Naive thymus-derived CD4-positive, alpha-beta T cell (primary cell): ENCODE measurements around the gene EDN2. TPM values are rescaled to one million over a fixed set of nuclear protein-coding genes. Genes with fewer than 3 reads are reported as not detected.

ENCODE experiments used
- ATAC-seq: fragments of 150-1000 bp; cut with Tn5 transposase; 2 replicates; pipeline ENCODE4 v1.10.0; 2021; ENCODE audit warnings: mild to moderate bottlenecking, moderate library complexity
- CTCF ChIA-PET: fragments of 350-600 bp; sonication (Branson Sonifier 250); formaldehyde crosslinking; loops from one replicate; lab custom pipeline; 2021; ENCODE audit warnings: antibody characterized with exemption; lab: Charles Lee
- POLR2A ChIA-PET: fragments of 350-600 bp; sonication (Branson Sonifier 250); formaldehyde crosslinking; loops from one replicate; lab custom pipeline; 2021; ENCODE audit warnings: antibody characterized with exemption, inconsistent platforms; lab: Charles Lee
- DNase-seq, 9 donors: peaks; one replicate each; pipeline versions ENCODE4 v3.0.0 to v3.0.0-alpha.2; 2020 to 2022; ENCODE audit warnings: mixed read lengths in 1 of 9
- H3K27ac ChIP-seq: one replicate; pipeline ENCODE4 v1.7.0; 2013; ENCODE audit warnings: mild to moderate bottlenecking, low read depth, low read length, moderate library complexity
- H3K27me3 ChIP-seq, 2 donors: one replicate each; pipeline ENCODE4 v1.7.0; 2013; ENCODE audit warnings: low read length in 2 of 2, mild to moderate bottlenecking in 2 of 2, moderate library complexity in 2 of 2; ENCODE audit not compliant: control insufficient read depth in 2 of 2, insufficient read depth in 2 of 2
- H3K36me3 ChIP-seq, 3 experiments: 1 replicate in 2 of 3; 2 replicates in 1 of 3; pipeline ENCODE4 v1.7.0; 2013; ENCODE audit warnings: low read length in 3 of 3, mild to moderate bottlenecking in 3 of 3, moderate library complexity in 1 of 3; ENCODE audit not compliant: insufficient read depth in 3 of 3, control insufficient read depth in 2 of 3
- H3K4me1 ChIP-seq, 2 donors: one replicate each; pipeline ENCODE4 v1.7.0; 2013; ENCODE audit warnings: low read length in 2 of 2, mild to moderate bottlenecking in 2 of 2, moderate library complexity in 1 of 2; ENCODE audit not compliant: control insufficient read depth in 2 of 2, insufficient read depth in 2 of 2
- H3K4me3 ChIP-seq: 2 replicates; pipeline ENCODE4 v1.7.0; 2013; ENCODE audit warnings: mild to moderate bottlenecking, low read length
- H3K9me3 ChIP-seq, 3 experiments: 1 replicate in 2 of 3; 2 replicates in 1 of 3; pipeline ENCODE4 v1.7.0; 2013; ENCODE audit warnings: low read length in 3 of 3; ENCODE audit not compliant: control insufficient read depth in 2 of 3
- H3K27ac Mint-ChIP-seq, 9 donors: one replicate each; pipeline ENCODE4 v1.8.0; 2020 to 2022; ENCODE audit warnings: mixed read lengths in 9 of 9, mild to moderate bottlenecking in 8 of 9, moderate library complexity in 5 of 9, inconsistent platforms in 2 of 9
- H3K27me3 Mint-ChIP-seq, 5 donors: one replicate each; pipeline ENCODE4 v1.8.0; 2021 to 2022; ENCODE audit warnings: mixed read lengths in 5 of 5, mild to moderate bottlenecking in 1 of 5
- H3K36me3 Mint-ChIP-seq, 5 donors: one replicate each; pipeline ENCODE4 v1.8.0; 2020 to 2022; ENCODE audit warnings: mixed read lengths in 5 of 5, mild to moderate bottlenecking in 3 of 5, inconsistent platforms in 1 of 5
- H3K4me1 Mint-ChIP-seq, 7 donors: one replicate each; pipeline ENCODE4 v1.8.0; 2020 to 2022; ENCODE audit warnings: mixed read lengths in 7 of 7, mild to moderate bottlenecking in 3 of 7, inconsistent platforms in 1 of 7
- H3K4me3 Mint-ChIP-seq, 10 donors: one replicate each; pipeline ENCODE4 v1.8.0; 2020 to 2022; ENCODE audit warnings: mild to moderate bottlenecking in 10 of 10, mixed read lengths in 10 of 10, moderate library complexity in 6 of 10, inconsistent platforms in 2 of 10
- H3K9me3 Mint-ChIP-seq, 11 donors: one replicate each; pipeline ENCODE4 v1.8.0; 2020 to 2022; ENCODE audit warnings: mixed read lengths in 11 of 11, mild to moderate bottlenecking in 4 of 11, inconsistent platforms in 1 of 11, moderate library complexity in 1 of 11
- intact Hi-C, 2 donors: fragments of 100-400 bp; cut with micrococcal nuclease; formaldehyde crosslinking; loops; one replicate each; pipeline ENCODE4 v1.15.1; 2023
- polyA plus RNA-seq, 2 donors: library from polyadenylated mRNA; unstranded; fragments of 300-500 nt; fragmentation: Illumina TruSeq; gene quantifications; one replicate each; pipeline ENCODE4 v1.2.3, GENCODE V29; 2021
- total RNA-seq, 6 experiments: library from RNA in 5 of 6; stranded (reverse) in 5 of 6; gene quantifications; 1 replicate in 5 of 6; 2 replicates in 1 of 6; pipeline ENCODE4 v1.2.3 and lab custom pipeline; 2021 to 2026

Gene EDN2
- total and polyA plus RNA-seq, 7 experiments from 2014 or later, result not detected

DNA sequence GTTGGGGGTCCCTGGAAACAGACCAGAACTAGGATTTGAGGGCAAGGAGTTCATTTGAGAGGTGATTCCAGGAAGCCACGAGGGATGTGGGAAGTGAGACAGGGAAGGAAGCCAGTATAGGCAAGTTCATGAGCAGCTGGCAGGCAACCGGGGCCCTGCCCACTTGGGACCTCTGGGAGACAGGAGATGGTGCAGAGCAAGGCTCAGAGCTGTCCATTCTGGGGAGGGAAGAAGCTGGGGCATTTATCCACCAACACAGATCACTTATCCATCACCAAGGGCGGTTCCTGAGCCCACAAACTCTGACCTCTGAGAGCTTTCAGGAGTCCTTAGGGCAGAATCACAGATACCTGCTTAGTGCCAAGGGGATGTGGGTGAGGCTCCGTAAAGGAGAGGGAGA, 16.8 kb downstream of the EDN2 start:
- no peaks in the 10 kb centered on the region for H3K36me3 Mint-ChIP-seq
- Histone ChIP-seq H3K27ac (no peak overlapping the region), H3K36me3 (no peaks in the 10 kb centered on the region), H3K4me3 (no peak overlapping the region), H3K9me3 (no peaks in the 10 kb centered on the region), H3K27me3 (no peaks in the 10 kb centered on the region), H3K4me1 (no peaks in the 10 kb centered on the region)
- H3K27me3 Mint-ChIP-seq, result peaks cover 0 to 3% (median 0%) of the 10 kb centered on the region in 5 donors
- no peaks in the 10 kb centered on the region for H3K9me3 Mint-ChIP-seq
- H3K4me3 Mint-ChIP-seq, result no peak overlapping the region
- POLR2A ChIA-PET, result no interaction called here
- intact Hi-C loops, result no loop called here
- no peak overlapping the region for H3K27ac Mint-ChIP-seq
- H3K4me1 Mint-ChIP-seq, result no peaks in the 10 kb centered on the region
- ATAC-seq, result no peak
- CTCF ChIA-PET, result no interaction called here
- DNase-seq, result no peak

DNA sequence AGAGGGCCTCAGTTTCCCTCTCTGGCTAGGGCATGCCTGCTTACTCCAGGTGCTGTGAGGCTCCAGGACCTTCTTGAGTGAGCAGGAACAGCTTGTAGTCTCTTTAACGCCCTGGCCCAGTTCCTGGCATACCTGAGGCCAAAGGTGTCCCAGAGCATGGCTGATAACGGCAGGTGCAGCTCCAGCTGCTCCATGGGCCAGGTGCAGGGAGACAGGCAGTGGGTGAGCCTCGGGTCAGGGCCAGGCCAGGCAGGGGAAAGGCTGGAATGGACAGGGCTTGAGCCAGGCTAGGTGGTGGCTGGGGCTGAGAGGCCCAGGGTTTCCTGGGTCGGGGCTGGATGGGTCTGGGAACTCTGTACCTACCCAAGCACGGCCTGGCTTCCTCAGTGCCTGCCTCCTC, 18.3 kb downstream of the EDN2 start:
- H3K36me3 Mint-ChIP-seq, result no peaks in the 10 kb centered on the region
- DNase-seq (no peak), ATAC-seq (no peak)
- CTCF ChIA-PET, result no interaction called here
- no peak overlapping the region for H3K27ac Mint-ChIP-seq
- intact Hi-C loops, result no loop called here
- H3K27me3 Mint-ChIP-seq, result peaks cover 0 to 3% (median 0%) of the 10 kb centered on the region in 5 donors
- H3K4me3 ChIP-seq, result no peak overlapping the region
- POLR2A ChIA-PET, result no interaction called here
- H3K27me3 ChIP-seq, result no peaks in the 10 kb centered on the region
- H3K9me3 Mint-ChIP-seq, result no peaks in the 10 kb centered on the region
- no peaks in the 10 kb centered on the region for H3K36me3 ChIP-seq
- H3K9me3 ChIP-seq, result no peaks in the 10 kb centered on the region
- H3K27ac ChIP-seq, result no peak overlapping the region
- no peaks in the 10 kb centered on the region for H3K4me1 ChIP-seq
- H3K4me3 Mint-ChIP-seq, result no peak overlapping the region
- H3K4me1 Mint-ChIP-seq, result no peaks in the 10 kb centered on the region

DNA sequence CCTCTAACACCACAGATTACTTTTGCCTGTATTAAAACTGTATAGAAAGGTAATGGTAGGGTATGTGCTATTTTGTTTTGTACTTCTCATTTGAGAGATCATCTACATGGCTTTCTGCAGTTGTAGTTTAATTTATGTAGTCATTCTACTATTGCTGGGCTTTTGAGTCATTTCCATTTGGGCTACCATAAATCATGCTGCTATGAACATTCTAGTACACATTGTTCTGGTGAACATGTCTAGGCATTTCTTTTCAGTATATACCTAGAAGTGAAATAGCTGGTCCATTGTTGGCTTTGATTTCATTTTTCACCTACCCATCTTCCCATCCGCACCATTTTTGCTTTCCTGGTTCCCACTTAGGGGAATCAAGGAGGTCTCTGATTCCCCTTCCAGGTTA, 18.7 kb downstream of the EDN2 start:
- no peaks in the 10 kb centered on the region for H3K4me1 Mint-ChIP-seq
- H3K27ac Mint-ChIP-seq, result no peak overlapping the region
- Histone ChIP-seq H3K36me3 (no peaks in the 10 kb centered on the region), H3K4me1 (no peaks in the 10 kb centered on the region), H3K4me3 (no peak overlapping the region), H3K27ac (no peak overlapping the region), H3K9me3 (no peaks in the 10 kb centered on the region), H3K27me3 (no peaks in the 10 kb centered on the region)
- ChIA-PET POLR2A (no interaction called here), CTCF (no interaction called here)
- H3K36me3 Mint-ChIP-seq, result no peaks in the 10 kb centered on the region
- intact Hi-C loops, result no loop called here
- DNase-seq (no peak), ATAC-seq (no peak)
- H3K4me3 Mint-ChIP-seq, result no peak overlapping the region
- no peaks in the 10 kb centered on the region for H3K9me3 Mint-ChIP-seq
- H3K27me3 Mint-ChIP-seq, result peaks cover 0 to 3% (median 0%) of the 10 kb centered on the region in 5 donors

DNA sequence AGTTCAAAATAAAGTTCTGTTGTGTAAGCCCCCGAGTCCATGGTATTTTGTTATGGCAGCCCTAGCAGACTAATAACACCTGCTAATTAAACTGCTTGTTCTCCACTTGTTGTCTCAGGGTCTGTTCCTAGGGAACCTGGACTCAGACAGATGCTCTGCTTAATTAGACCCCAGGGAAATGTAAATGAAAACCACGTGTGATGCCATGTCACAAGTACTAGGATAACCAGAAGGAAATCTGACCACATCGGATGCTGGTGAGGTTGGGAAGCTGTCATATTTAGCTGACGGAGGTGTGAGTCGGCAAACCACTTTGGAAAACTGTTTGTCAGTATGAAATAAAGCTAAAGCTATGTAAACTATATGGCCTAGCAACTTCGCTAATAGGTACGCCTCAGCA, 19.6 kb downstream of the EDN2 start:
- H3K4me3 Mint-ChIP-seq, result no peak overlapping the region
- no peaks in the 10 kb centered on the region for H3K4me1 Mint-ChIP-seq
- intact Hi-C loops, result no loop called here
- CTCF ChIA-PET, result no interaction called here
- ATAC-seq (no peak), DNase-seq (no peak)
- no peaks in the 10 kb centered on the region for H3K9me3 Mint-ChIP-seq
- H3K27me3 Mint-ChIP-seq, result peaks cover 0 to 3% (median 0%) of the 10 kb centered on the region in 5 donors
- Histone ChIP-seq H3K9me3 (no peaks in the 10 kb centered on the region), H3K27me3 (no peaks in the 10 kb centered on the region), H3K4me1 (no peaks in the 10 kb centered on the region), H3K36me3 (no peaks in the 10 kb centered on the region), H3K4me3 (no peak overlapping the region), H3K27ac (no peak overlapping the region)
- no peak overlapping the region for H3K27ac Mint-ChIP-seq
- no peaks in the 10 kb centered on the region for H3K36me3 Mint-ChIP-seq
- POLR2A ChIA-PET, result interaction anchor here (0.7 kb wide), 1 partner anchor 121 kb away, joined by 3 read pairs; no protein-coding TSS in a partner anchor

DNA sequence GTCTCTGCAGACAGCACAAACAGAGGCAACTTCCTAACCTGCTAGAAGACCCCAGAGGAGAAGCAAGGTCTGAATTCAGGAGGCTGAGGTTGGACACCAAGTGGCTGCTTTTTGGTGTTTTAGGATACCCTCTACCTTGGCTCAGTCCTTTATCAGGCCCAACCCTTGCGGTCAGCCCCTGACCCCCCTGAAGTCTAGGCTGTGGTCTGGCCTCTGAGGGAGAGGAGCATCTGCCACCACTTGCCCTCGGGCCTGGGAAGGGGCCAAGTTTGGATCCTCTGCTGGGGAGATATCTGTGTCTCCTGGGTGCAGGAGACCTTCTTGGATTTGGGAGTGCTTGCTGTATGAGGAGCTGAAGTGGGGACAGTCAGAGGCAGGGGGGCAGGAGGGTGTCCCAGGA, 21.0 kb downstream of the EDN2 start:
- Mint-ChIP-seq H3K27ac (no peak overlapping the region), H3K27me3 (peaks cover 0 to 9% (median 0%) of the 10 kb centered on the region in 5 donors), H3K4me3 (no peak overlapping the region), H3K4me1 (no peaks in the 10 kb centered on the region), H3K9me3 (no peaks in the 10 kb centered on the region), H3K36me3 (no peaks in the 10 kb centered on the region)
- POLR2A ChIA-PET, result no interaction called here
- CTCF ChIA-PET, result no interaction called here
- intact Hi-C loops, result no loop called here
- H3K4me3 ChIP-seq, result no peak overlapping the region
- H3K4me1 ChIP-seq, result no peaks in the 10 kb centered on the region
- H3K36me3 ChIP-seq, result no peaks in the 10 kb centered on the region
- ATAC-seq, result no peak
- no peak overlapping the region for H3K27ac ChIP-seq
- DNase-seq, result no peak
- H3K27me3 ChIP-seq, result no peaks in the 10 kb centered on the region
- H3K9me3 ChIP-seq, result no peaks in the 10 kb centered on the region

DNA sequence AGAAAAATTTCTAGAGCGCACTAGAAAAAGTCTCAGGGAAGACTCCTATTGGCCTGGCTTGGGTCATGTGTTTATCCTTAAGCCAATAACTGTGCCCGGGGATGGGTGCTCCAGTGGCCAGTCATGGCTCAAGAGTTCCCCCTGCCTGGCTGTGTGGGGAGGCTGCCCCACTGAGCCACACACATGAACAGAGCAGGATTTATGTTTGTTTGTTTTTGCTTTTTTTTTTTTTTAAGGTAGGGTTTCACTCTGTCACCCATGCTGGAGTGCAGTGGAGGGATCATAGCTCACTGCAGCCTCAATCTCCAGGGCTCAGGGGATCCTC, 21.8 kb downstream of the EDN2 start:
- no peak overlapping the region for H3K27ac ChIP-seq
- ATAC-seq, result no peak
- H3K36me3 ChIP-seq, result no peaks in the 10 kb centered on the region
- peaks cover 0 to 9% (median 0%) of the 10 kb centered on the region in 5 donors for H3K27me3 Mint-ChIP-seq
- H3K9me3 ChIP-seq, result no peaks in the 10 kb centered on the region
- no peaks in the 10 kb centered on the region for H3K4me1 Mint-ChIP-seq
- no peak overlapping the region for H3K27ac Mint-ChIP-seq
- no peaks in the 10 kb centered on the region for H3K36me3 Mint-ChIP-seq
- intact Hi-C loops, result no loop called here
- no peaks in the 10 kb centered on the region for H3K27me3 ChIP-seq
- CTCF ChIA-PET, result no interaction called here
- no peak overlapping the region for H3K4me3 ChIP-seq
- H3K4me1 ChIP-seq, result no peaks in the 10 kb centered on the region
- no peak overlapping the region for H3K4me3 Mint-ChIP-seq
- DNase-seq, result no peak
- no peaks in the 10 kb centered on the region for H3K9me3 Mint-ChIP-seq
- POLR2A ChIA-PET, result no interaction called here

DNA sequence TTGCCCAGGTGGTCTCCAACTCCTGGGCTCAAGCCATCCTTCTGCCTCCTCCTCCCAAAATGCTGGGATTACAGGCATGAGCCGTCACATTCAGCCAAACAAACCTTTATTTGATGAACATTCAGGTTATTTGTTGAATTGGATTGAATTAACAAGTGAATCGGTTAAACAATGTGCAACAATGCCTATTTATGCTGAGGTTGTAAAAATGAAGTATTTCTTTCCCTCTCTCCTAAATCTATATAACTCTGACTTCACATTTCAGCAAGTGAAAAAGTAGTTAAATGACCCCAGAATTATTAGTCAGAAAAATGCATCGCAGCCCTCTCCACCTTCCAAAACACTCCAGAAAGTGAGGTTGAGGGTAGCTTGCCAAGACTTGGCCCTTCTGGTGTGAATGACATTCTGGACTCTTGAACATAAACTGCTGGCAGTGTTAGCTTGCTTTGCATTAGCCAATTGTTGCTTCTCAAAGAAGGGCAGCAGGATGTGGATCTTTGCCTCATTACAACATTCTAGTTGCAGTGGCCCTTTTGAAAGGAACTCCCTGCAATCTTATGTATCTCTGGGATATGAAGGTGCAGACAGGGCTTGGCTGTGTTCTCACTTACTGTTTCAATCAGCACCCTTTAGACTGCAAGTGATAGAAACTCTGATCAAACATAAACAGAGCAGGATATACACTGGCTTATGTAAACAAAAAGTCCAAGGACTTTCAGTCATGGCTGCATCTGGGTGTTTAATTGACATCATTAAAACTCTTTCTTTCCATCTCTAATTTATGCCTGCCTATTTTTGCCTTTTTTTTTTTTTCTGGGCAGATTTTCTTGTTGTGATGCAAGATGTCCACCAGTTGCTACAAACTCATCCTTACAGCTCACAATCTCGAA, 22.4 kb downstream of the EDN2 start:
- DNase-seq (no peak), ATAC-seq (no peak)
- ChIA-PET CTCF (interaction anchor here (0.6 to 0.7 kb wide), 2 partner anchors 84 to 252 kb away, joined by 3 read pairs; no protein-coding TSS in a partner anchor), POLR2A (no interaction called here)
- Histone ChIP-seq H3K4me3 (no peak overlapping the region), H3K9me3 (no peaks in the 10 kb centered on the region), H3K27ac (no peak overlapping the region), H3K4me1 (no peaks in the 10 kb centered on the region), H3K27me3 (no peaks in the 10 kb centered on the region), H3K36me3 (no peaks in the 10 kb centered on the region)
- no peaks in the 10 kb centered on the region for H3K9me3 Mint-ChIP-seq
- H3K4me3 Mint-ChIP-seq, result no peak overlapping the region
- H3K4me1 Mint-ChIP-seq, result no peaks in the 10 kb centered on the region
- no peak overlapping the region for H3K27ac Mint-ChIP-seq
- peaks cover 0 to 9% (median 0%) of the 10 kb centered on the region in 5 donors for H3K27me3 Mint-ChIP-seq
- intact Hi-C loops, result no loop called here
- no peaks in the 10 kb centered on the region for H3K36me3 Mint-ChIP-seq
